Measurements from ENCODE around the gene CPLX1.

Gene CPLX1

GRCh38 chr4:822361-823175 is 3.4 kb downstream of the CPLX1 start:
- in situ Hi-C loops (cut with HindIII; ENCODE audit: low sequenced_read_pairs), result no loop called here
- DNase-seq (ENCODE audit: low read depth), result no peak

GRCh38 chr4:821631-822030 is 4.3 kb downstream of the CPLX1 start:
- in situ Hi-C loops (cut with HindIII; ENCODE audit: low sequenced_read_pairs), result no loop called here
- TF ChIP-seq CTCF (IDR thresholded peaks at IDR 0.05; ENCODE audit: low read depth, low read length, missing control alignments), result no peak
- no peak overlapping the region for H3K4me3 ChIP-seq (ENCODE audit: low read depth, low read length)
- no peak for DNase-seq (ENCODE audit: low read depth)

More at GRCh38 chr4:822361-823175, 3.4 kb downstream of the CPLX1 start:
- TF ChIP-seq CTCF (IDR thresholded peaks at IDR 0.05; ENCODE audit: low read depth, low read length, missing control alignments), result no peak
- H3K4me3 ChIP-seq (ENCODE audit: low read depth, low read length), result no peak overlapping the region

DNA sequence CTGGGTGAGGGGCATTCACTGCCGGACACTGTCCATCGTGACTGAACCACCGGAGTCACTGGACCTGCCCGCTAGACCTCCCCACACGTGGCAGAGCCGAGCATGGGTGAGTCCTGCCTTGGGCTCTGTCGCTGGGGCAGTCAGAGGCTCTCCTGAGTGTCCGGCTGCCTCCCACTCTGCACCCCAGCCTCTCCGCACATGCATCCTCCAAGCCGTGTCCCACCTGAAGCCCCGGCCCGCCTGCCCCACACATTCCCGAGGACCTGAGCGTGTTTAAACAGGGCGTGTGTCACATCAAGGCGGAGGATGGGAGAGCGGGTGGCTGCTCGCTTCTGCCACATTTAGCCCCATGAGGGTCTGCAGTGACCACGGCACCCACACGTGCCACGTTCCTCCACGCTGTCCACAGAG is 4.7 kb downstream of the CPLX1 start:
- no peak overlapping the region for H3K4me3 ChIP-seq (ENCODE audit: low read depth, low read length)
- in situ Hi-C loops (cut with HindIII; ENCODE audit: low sequenced_read_pairs), result no loop called here
- no peak for TF ChIP-seq CTCF (IDR thresholded peaks at IDR 0.05; ENCODE audit: low read depth, low read length, missing control alignments)
- DNase-seq (ENCODE audit: low read depth), result no peak

DNA sequence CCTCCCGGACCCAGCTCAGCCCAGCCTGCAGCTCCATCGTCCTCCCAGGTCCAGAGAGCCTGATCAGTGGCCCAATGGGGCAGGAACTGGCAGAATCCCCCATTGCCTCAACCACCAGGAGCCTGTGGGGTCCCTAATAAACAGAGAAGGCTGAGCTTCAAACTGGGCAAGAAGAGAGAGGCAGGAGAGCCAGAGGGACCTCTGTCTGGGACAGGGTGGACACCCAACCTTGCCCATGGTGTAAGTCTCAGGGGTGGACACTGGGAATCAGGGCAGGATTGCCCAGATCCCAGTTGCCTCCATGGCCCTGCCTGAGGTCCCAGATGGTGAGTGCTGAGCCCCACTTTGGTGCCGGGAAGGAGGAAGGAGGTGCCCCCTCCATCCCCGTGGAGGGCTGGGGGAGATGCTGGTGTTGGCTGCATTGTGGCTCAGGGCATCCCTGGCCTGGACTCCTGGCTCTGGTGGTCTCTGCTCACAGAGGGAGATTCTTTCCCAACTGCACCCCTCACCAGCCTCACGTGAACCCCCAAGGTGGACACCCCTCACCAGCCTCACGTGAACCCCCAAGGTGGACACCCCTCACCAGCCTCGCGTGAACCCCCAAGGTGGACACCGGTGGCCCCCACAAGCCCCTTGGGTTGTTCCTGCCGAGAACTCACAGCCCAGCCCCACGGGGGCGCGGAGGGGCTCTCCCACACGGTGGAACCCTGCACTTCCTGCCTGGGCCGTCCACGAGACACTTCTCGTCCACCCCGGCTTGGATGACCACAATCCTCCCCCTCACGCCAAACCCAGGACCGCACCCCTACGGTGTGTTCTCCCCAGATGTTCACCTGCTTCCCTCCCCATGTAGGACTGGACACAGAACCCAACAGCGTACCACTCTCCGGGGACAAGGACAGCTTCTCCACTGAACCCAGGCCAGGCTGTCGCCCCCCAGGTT is 5.4 kb downstream of the CPLX1 start:
- in situ Hi-C loops (cut with HindIII; ENCODE audit: low sequenced_read_pairs), result no loop called here
- no peak for TF ChIP-seq CTCF (IDR thresholded peaks at IDR 0.05; ENCODE audit: low read depth, low read length, missing control alignments)
- no peak overlapping the region for H3K4me3 ChIP-seq (ENCODE audit: low read depth, low read length)
- no peak for DNase-seq (ENCODE audit: low read depth)

DNA sequence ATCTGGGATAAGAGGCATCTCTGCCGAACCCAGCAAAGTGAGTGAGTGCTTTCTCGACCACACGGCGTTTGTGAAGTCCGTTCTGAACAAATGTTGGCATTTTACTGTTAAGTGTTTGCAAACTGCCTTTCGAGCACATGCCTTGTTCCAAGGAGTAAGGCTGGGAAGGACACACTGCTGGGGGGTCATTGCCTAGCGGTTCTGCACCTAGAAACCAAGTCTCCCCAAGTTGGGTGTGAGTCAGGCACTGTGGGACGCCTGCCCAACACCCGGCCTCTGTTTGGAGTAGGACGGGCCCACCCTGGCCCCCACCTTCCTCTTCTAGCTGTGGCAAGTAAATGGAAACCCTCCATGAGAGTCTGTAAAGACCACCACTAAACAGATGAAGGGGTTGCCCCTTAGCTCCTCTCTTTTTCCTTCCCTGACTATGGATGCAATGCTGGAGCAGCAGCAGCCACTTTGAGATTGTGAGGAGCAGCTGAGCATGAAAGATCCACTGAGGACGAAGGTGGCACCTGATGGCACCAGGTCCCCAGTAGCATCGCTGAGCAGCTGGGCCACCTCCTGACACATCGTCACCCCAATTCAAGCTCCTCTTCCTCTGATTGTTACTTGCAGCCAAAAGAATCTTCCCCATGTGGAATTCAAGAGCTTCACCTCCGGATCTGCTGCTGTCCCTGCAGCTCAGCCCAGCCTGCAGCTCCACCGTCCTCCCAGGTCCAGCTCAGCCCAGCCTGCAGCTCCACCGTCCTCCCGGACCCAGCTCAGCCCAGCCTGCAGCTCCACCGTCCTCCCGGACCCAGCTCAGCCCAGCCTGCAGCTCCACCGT is 6.3 kb downstream of the CPLX1 start:
- TF ChIP-seq CTCF (IDR thresholded peaks at IDR 0.05; ENCODE audit: low read depth, low read length, missing control alignments), result no peak
- in situ Hi-C loops (cut with HindIII; ENCODE audit: low sequenced_read_pairs), result no loop called here
- no peak overlapping the region for H3K4me3 ChIP-seq (ENCODE audit: low read depth, low read length)
- no peak for DNase-seq (ENCODE audit: low read depth)
